HG02938 (cell line): Measurements from ENCODE around the gene HDDC2.
"Not testable (repeated sequence)": the region's sequence is repeated elsewhere in the genome, so short reads cannot be mapped to it uniquely, and the experiment has no call there.

Source experiments
- ATAC-seq: cut with Tn5 transposase; IDR thresholded peaks from one replicate; pipeline ENCODE4 v1.9.1; 2021; ENCODE audit warnings: mild to moderate bottlenecking, moderate library complexity; ENCODE audit not compliant: unreplicated experiment

The HDDC2 gene

DNA sequence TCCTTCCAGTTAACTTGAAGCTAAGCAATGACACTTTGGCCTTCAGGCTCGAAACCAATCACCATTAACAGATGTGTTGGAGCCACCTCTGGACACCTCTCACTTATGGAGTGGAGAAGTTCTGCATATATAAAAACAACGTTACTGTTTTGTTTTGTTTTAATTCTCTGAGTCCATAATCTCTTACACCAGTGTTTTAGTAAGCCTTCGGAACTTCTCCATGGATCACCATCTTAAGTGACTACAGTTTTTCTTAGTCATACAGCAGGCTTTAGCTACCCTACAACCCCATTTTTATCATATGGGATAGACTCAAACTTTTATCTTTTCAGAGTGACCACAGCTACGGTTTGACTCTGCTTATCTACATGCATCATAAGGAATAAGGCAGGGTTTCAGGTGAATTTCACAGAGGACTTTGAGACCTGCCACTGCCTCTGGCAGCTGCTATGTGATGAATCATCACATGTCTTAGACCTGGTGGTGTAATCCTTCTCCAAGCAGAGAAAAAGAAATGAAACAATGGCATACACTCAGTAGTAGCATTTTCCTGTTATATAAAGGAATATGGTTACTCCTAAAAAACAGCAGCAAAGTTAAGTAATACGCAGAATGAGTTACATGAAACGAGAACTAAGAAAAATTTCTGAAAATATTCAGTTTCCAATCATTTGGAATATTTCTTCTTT is 5.5 kb upstream of the HDDC2 start:
- no peak for ATAC-seq

DNA sequence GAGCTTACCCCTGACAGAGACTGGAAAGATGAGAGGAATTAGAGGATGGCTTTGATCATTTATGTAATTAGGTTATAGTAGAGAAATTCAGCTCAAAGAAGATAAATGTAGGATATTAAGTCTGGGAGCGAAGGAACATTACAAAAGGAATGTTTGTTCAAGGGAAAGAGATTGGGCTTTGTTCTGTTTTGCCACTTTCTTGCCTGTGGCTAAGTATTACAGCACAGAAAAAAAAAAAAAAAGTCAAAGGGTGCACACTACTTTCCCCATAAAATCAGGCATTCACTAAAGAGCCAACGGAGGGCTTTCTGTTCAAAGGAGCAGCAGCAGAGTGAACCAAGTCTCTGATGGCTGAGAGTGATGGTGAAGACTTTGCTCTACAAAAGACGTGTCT is 5.0 kb upstream of the HDDC2 start:
- no peak for ATAC-seq

DNA sequence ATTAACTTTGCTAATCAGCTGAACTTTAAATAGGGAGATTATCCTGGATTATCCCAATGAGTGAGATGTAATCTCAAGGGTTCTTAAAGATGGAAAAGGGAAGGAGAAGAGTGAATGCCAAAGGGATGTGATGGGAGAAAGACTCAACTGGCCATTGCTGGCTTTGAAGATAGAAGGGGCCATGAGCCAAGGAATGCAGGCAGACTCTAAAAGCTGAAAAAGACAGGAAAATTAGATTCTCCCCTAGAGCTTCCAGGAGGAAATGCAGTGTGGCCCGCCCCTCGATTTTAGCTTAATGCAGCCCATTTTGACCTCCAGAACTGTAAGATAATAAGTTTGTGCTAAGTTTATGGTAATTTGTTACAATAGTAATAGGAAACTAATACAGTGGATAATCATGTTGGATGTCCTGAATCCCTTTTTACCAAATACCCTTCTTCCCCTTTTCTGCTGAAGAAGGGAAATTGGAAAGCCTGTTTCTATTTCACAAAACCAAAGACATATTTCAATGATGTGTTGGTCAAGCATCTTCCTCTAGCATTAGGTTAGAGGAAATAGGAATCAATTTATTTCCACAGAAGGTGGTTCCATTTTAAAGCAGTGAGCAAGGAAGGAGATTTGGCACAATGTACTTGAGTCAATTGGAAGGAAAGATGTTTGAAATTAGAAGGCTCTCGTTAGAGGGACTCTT is 3.3 kb upstream of the HDDC2 start:
- no peak for ATAC-seq

DNA sequence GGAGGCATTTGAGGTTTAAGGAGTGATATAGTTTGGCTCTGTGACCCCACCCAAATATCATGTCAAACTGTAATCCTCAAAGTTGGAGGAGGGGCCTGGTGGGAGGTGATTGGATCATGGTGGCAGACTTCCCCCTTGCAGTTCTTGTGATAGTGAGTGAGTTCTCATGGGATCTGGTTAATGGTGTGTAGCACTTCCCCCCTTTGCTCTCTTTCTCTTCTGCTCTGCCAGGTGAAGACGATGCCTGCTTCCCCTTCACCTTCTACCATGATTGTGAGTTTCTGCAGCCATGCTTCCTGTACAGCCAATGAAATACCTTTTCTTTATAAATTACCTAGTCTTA is 1.7 kb upstream of the HDDC2 start:
- ATAC-seq, result no peak

DNA sequence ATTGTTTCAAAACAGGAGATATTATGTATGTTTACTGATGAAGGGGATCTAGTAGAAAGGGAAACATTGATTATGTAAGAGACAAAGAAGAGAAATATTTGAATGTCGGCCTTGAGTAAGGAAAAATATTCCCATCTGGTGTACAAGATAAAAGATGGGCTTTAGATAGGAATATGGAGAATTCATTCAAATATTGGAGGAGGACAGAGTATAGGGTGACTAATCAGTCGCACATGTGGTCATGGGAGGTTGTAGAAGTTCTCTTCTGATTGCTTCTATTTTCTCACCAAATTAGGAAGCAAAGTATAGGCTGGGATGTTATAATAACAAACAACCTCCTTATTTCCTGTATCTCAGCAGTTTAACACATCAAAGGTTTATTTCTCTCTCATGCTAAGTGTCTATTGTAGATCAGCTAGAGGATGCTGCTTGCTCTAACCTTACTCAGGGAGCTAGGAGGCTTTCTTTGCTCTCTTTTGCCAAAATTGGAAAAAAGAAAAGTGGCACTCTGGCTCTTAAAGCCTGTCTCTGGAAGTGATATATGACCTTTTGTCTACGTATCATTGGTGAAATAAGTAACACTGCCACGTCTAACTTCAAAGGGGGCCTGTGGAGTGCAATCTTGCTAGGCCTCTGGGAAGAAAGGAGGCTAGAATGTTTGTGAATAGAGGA is 1.2 kb upstream of the HDDC2 start:
- ATAC-seq, result no peak

DNA sequence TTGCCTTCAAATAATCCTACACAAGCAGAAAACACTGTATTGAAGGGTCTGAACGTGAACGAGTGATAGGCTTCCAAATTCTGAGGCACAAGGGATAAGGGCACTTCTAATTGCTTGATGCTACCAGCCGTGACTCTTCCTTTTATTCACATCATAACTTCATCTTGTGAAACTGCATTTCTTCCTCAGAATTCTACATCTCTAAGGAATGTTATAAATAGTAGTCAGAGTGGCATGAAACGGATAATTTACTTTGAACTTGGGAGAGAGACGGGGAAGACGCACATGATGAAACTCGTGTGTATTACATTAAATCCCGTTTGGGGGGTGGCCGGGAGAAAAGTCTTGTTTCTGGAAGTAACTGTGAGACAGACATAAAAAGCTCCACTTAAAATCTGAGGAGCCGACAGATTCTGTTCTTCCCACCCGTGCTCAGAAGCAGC is 754 bp downstream of the HDDC2 start:
- ATAC-seq, result no peak

DNA sequence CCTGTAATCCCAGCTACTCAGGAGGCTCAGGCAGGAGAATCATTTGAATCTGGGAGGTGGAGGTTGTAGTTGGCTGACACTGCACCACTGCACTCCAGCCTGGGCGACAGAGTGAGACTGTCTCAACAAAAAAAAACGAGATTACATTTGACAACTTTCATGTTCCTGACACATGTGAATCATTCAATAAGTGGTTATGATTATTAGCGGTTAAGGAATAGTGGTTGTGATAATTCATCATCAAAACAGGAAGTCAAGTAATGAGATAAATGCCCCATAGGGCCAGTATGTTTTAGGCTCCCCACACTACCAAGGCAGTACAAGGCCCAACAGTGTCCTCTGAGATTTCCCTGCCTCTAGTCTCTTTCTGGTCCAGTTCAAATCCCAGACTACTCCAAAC is 2.5 kb downstream of the HDDC2 start:
- ATAC-seq, result no peak

DNA sequence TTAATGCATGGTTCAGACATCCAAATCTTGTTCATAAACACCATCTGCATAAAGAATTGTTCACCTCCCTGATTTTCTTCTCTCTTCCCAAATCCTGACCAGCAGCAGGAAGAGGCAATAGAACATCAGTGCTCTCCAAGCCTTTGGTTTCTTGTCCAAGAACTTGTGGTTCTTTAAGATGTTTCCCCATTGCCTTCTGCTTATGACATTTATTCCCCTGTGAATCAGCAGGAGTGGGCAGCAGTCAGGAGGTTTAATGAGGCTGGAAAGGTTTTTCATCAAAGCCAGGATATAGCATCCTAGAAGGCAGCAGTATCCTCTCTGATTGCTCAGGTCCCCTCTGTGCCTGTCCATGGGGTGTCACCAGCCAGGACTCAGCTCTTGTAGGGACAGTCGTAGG is 5.3 kb downstream of the HDDC2 start:
- no peak for ATAC-seq

DNA sequence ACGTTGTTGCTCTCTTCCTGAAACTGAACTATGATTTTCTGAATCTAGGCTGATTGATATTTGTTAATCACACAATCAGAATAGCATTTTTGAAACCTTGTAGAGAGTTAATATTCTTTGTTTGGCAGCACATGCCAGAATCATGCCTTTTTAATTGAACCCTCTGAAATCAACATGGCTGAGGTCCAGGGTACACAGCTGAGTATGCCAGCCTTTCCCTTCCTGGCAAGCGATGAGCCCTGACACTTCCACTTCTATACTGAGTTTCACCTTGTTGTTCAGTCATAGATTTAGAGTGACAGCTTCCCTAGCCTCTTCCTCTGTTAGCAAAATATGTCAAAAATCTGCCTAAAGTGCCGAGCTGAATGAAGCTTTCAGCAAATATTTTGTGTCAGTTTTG is 6.8 kb downstream of the HDDC2 start:
- no peak for ATAC-seq

DNA sequence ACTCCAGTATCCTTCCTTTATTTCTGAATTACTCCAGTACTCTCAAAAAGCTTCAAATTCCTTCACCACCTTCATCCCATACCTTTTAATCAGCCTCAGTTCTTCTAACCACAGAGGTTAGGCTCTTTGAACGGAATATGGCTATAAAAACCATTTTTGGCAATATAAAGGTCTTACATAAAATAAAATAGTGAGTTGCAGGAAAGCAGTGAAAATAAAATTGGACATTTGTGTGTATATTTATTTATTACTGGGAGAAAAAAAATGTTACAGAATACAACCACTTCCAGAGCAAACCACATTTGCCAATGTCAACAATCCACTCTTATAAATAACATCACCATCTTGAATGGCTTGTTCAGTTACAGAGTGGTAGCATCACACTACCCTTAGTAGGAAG is 7.7 kb downstream of the HDDC2 start:
- ATAC-seq, result no peak

DNA sequence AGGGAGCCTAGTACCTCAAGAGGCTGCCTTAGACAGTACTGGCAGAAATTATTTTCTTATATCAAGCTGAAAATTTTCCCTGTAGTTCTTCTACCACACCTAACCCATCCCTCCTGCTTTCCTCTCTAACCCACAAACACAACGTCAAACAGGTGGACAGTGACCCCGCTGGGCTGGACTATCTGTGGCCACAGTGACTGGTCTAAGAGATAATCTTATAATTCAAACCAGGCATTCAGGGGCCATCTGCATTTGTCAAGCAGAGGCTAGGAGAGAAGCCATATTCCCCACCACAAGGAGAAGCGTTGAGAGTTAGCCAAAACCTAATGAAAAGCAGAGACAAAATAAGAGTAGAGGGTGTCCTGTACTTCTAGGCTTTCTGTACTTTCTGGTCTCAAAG is 8.2 kb downstream of the HDDC2 start:
- no peak for ATAC-seq

DNA sequence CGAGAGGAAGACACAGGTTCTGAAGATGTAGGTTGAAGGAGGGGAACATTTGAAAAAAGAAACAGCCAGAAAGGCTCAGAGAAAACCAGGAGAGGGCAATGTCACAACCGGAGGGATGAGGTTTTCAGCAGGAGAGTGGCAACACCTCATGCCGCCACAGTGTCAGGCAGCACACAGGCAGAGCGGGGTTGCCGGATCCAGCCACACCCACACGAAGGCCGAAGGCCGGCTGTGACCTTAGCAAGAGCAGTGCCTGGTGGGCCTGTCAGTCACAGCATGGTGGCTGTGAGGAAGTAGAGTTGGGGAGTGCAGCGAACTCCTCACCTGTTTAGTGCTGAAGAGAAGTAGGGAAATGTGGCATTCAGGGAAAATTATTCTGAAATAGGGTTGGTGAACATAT is 14.0 kb downstream of the HDDC2 start:
- no peak for ATAC-seq

DNA sequence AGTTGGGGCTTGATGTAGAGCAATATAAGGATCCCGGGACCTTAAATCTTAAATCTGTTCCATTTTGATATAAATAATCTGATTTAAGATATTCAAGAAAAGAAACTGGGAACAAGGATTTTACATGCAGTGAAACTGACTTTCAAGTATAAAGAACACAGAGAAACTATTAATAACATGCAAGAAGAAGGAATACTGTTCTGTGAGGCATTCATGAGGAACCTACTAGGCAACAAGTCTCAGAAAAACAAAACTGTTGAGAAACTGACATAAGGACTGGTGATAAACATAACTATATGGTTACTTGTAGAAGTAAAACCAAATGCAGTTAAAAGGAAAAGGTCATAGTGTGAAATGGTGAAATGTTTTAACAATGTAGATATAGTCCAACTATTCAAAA is 15.8 kb downstream of the HDDC2 start:
- no peak for ATAC-seq

DNA sequence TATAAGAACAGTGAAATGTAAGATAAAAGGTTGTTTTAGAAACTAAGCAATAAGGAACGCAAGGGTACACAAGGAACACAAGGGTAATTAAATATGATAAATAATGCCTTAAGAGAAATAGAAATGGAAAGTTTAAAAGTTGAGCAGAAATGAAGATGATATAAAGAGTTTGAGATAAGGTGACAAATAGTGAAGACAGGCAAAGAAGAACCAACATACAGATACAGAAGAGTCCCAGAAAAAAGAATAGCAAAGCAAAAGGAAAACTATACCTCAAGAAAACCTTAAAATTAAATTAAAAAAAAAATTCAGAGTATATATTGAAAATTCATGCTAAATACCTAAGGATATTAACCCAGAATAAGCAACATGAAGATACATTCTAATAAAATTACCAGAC is 16.4 kb downstream of the HDDC2 start:
- no peak for ATAC-seq

DNA sequence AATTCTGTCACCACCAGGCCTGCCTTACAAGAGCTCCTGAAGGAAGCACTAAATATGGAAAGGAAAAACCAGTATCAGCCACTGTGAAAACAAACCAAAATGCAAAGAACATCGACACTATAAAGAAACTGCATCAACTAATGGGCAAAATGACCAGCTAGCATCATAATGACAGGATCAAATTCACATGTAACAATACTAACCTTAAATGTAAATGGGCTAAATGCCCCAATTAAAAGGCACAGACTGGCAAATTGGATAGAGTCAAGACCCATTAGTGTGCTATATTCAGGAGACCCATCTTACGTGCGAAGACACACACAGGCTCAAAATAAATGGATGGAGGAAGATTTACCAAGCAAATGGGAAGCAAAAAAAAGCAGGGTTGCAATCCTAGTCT is 19.3 kb downstream of the HDDC2 start:
- not testable (repeated sequence) for ATAC-seq

DNA sequence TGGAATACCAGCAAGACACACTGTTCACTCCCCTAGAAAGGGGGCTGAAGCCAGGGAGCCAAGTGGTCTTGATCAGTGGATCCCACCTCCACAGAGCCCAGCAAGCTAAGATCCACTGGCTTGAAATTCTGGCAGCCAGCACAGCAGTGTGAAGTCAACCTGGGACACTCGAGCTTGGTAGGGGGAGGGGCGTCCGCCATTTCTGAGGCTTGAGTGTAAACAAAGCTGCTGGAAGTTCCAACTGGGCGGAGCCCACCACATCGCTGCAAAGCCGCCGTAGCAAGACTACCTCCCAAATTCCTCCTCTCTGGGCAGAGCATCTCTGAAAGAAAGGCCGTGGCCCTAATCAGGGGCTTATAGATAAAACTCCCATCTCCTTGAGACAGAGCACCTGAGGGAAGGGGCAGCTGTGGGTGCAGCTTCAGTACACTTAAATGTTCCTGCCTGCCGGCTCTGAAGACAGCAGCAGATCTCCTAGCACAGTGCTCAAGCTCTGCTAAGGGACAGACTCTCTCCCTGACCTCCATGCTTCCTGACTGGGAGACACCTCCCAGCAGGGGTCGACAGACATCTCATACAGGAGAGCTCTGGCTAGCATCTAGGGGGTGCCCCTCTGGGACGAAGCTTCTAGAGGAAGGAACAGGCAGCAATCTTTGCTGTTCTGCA is 21.3 kb downstream of the HDDC2 start:
- ATAC-seq, result not testable (repeated sequence)

DNA sequence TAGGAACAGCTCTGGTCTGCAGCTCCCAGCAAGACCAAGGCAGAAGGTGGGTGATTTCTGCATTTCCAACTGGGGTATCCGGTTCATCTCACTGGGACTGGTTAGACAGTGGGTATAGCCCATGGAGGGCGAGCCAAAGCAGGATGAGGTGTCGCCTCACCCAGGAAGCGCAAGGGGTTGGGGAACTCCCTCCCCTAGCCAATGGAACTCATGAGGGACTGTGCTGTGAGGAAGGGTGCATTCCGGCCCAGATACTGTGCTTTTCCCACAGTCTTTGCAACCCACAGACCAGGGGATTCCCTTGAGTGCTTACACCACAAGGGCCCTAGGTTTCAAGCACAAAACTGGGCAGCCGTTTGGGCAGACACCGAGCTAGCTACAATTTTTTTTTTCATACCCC is 21.8 kb downstream of the HDDC2 start:
- no peak for ATAC-seq

DNA sequence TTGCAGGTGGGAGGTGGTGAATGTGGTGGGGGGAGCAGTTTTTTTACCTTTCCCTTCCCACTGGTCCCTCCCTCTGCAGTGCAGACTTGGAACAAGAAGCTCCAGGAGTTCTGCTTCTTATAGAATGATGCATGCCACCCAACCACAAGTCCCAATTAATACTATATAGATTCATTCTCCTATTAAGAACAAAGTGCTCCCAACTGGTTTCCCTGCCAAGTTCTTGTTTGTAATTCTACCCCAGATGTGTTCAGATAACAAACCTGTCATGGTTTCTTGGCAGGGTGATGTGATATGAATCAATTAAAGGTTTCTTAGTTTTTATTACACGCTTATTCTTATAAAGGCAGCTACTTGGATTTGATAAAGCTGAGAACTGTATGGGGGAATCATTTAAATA is 23.9 kb downstream of the HDDC2 start:
- ATAC-seq, result no peak

DNA sequence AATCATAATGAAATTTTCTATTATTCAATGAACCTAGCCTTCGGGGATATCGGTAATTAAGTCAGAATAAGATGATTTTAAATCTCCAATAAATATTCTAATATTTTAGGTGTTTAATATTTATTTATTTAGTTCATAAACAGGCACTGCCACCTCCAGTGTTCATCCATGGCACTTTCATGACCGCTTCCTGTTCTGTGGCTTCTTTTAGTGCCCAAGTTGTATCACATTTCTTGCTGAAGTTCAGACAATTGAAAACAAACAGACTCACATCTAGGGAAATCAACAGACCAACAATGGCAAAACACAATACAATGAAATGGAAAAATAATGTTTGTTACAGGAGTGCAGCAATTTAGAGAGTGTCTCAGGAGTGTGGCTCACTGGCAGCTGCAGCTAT is 26.0 kb downstream of the HDDC2 start:
- no peak for ATAC-seq

DNA sequence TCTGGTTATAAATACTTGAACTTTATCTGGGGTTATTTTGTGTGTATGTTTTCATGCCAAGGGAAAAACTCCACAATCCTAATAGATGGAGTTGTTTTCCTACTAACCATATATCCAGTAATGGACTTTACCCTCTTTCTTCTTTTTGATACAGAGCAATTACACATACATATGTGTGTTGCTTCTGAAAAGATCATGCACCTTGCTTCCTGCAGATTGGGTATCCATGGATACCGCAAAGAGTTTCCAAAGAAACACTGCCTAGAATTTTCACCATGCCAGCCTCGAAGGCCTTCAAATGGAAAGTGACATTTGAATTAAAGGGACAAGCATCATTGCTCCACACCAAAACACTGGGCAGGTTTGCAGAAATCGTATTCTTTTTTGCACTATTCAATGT is 26.8 kb downstream of the HDDC2 start:
- no peak for ATAC-seq

DNA sequence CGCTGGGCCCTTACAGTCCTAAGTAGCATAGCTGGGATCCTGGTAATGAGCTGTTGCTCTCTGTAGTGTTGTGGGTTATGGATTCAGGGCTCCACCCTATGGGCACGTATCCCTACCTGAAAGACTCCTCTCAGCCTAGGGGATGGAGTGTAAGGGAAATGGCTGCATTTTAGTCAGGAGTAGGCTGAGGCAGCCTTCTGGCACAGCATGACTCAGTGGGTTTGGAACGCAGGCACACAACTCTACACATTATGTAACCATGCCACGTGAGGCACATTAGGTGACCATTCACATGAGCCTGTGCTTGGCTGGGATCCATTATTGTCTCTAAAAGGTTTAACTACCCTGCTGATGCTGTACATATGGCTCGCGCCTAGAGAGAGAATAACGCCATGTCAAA is 27.8 kb downstream of the HDDC2 start:
- ATAC-seq, result no peak

DNA sequence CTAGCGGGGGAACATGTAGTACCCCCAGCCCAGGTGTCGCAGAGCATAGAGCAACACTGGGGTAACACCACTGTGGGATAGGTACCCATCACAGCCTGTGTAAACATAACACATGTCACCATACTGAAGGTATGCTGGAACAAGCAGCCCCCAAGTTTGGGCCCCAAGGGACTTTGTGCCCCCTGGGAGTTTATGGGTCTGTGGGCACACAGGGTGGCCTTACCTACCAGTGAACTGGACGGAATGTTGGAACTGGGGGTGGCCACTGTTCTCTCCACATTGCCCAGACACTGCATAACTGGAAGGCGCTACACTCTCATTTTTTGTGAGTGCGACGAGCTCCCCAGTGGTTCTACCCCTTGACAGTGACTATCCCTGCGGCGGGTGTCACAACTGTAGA is 28.5 kb downstream of the HDDC2 start:
- no peak for ATAC-seq
